ENCODE data around the gene NFATC4.

- TF ChIP-seq, protein P1, sequence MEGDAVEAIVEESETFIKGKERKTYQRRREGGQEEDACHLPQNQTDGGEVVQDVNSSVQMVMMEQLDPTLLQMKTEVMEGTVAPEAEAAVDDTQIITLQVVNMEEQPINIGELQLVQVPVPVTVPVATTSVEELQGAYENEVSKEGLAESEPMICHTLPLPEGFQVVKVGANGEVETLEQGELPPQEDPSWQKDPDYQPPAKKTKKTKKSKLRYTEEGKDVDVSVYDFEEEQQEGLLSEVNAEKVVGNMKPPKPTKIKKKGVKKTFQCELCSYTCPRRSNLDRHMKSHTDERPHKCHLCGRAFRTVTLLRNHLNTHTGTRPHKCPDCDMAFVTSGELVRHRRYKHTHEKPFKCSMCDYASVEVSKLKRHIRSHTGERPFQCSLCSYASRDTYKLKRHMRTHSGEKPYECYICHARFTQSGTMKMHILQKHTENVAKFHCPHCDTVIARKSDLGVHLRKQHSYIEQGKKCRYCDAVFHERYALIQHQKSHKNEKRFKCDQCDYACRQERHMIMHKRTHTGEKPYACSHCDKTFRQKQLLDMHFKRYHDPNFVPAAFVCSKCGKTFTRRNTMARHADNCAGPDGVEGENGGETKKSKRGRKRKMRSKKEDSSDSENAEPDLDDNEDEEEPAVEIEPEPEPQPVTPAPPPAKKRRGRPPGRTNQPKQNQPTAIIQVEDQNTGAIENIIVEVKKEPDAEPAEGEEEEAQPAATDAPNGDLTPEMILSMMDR (IDR thresholded peaks at IDR 0.05) = no peak
- no peak for TF ChIP-seq EZH2 (IDR thresholded peaks at IDR 0.05; ENCODE audit: borderline replicate concordance, insufficient read depth, low read depth, low read length, poor library complexity, severe bottlenecking)
Observed at GRCh38 chr14:24401810-24402702, 34.1 kb downstream of the NFATC4 start.

Measured in B cell (primary cell).